Coronary artery (tissue), 2 donors: ENCODE data around the gene TMEM273.
"Not testable (repeated sequence)": the region's sequence is repeated elsewhere in the genome, so short reads cannot be mapped to it uniquely, and the experiment has no call there.

Experiments
- DNase-seq: peaks from one replicate; pipeline ENCODE4 v3.0.0-alpha.2; 2017; ENCODE audit warnings: low spot score
- H3K27ac ChIP-seq, 2 donors: fragments of 200-600 bp; sonication (generic); one replicate each; pipeline ENCODE4 v1.5.1; 2016 to 2019
- H3K4me3 ChIP-seq: fragments of 200-600 bp; sonication (generic); 2 replicates; pipeline ENCODE4 v1.5.1; 2016; ENCODE audit warnings: mild to moderate bottlenecking, moderate library complexity
- CTCF ChIP-seq: fragments of 200-600 bp; sonication (generic); IDR thresholded peaks from one replicate; pipeline ENCODE4 v1.5.1; 2019; ENCODE audit warnings: antibody characterized with exemption

TMEM273 gene

GRCh38 chr10:49207936-49208487 is 19.8 kb upstream of the TMEM273 start:
- no peak for TF ChIP-seq CTCF
- DNase-seq = no peak

GRCh38 chr10:49207113-49207512 is 18.9 kb upstream of the TMEM273 start:
- Histone ChIP-seq H3K4me3 (no peak overlapping the region), H3K27ac (no peak overlapping the region)
- TF ChIP-seq CTCF = no peak
- DNase-seq = no peak

More at GRCh38 chr10:49207936-49208487, 19.8 kb upstream of the TMEM273 start:
- H3K27ac ChIP-seq = no peak overlapping the region
- no peak overlapping the region for H3K4me3 ChIP-seq

- Histone ChIP-seq H3K4me3 (no peak overlapping the region), H3K27ac (no peak overlapping the region)
- TF ChIP-seq CTCF = no peak
- DNase-seq = no peak
These were observed 17.0 kb upstream of the TMEM273 start for GRCh38 chr10:49205206-49205605.

- Histone ChIP-seq H3K27ac (no peak overlapping the region), H3K4me3 (no peak overlapping the region)
- no peak for TF ChIP-seq CTCF
- DNase-seq = no peak
These were observed 15.9 kb upstream of the TMEM273 start for GRCh38 chr10:49204119-49204518.

GRCh38 chr10:49202266-49202665 is 14.1 kb upstream of the TMEM273 start:
- Histone ChIP-seq H3K4me3 (no peak overlapping the region), H3K27ac (no peak overlapping the region)
- no peak for DNase-seq
- TF ChIP-seq CTCF = no peak

GRCh38 chr10:49200854-49201253 is 12.7 kb upstream of the TMEM273 start:
- DNase-seq = no peak
- Histone ChIP-seq H3K27ac (no peak overlapping the region), H3K4me3 (no peak overlapping the region)
- no peak for TF ChIP-seq CTCF

GRCh38 chr10:49197171-49197570 is 9.0 kb upstream of the TMEM273 start:
- H3K4me3 ChIP-seq = no peak overlapping the region
- H3K27ac ChIP-seq = no peak overlapping the region
- no peak for TF ChIP-seq CTCF
- DNase-seq = peak; percentile 31

- H3K27ac ChIP-seq, DNase-seq, H3K4me3 ChIP-seq: not testable (repeated sequence)
These were observed 7.7 kb upstream of the TMEM273 start for GRCh38 chr10:49195864-49196263.
